Neural progenitor cell (in vitro differentiated cells): Measurements from ENCODE around the gene PCDHGA12. TPM values are rescaled to one million over a fixed set of nuclear protein-coding genes. Genes with fewer than 3 reads are reported as not detected.

Source experiments
- DNase-seq: peaks from one replicate; pipeline ENCODE4 v3.0.0-alpha.2; 2016; ENCODE audit warnings: low spot score
- H2AFZ ChIP-seq: fragments of 200-600 bp; sonication (generic); replicated peaks from 2 replicates; pipeline ENCODE4 v1.6.1; 2016; ENCODE audit warnings: antibody characterized with exemption
- H3F3A ChIP-seq: fragments of 200-600 bp; sonication (generic); 2 replicates; pipeline ENCODE4 v1.6.1; 2016; ENCODE audit warnings: antibody characterized with exemption, low read depth
- H3K27ac ChIP-seq: fragments of 200-600 bp; sonication (generic); 2 replicates; pipeline ENCODE4 v1.5.1; 2016; ENCODE audit warnings: mild to moderate bottlenecking
- H3K27me3 ChIP-seq: fragments of 200-600 bp; sonication (generic); 2 replicates; pipeline ENCODE4 v1.6.1; 2016; ENCODE audit warnings: mild to moderate bottlenecking, moderate library complexity
- H3K36me3 ChIP-seq: fragments of 200-600 bp; sonication (generic); 2 replicates; pipeline ENCODE4 v1.5.1; 2016
- H3K4me1 ChIP-seq: fragments of 200-600 bp; sonication (generic); 2 replicates; pipeline ENCODE4 v1.6.1; 2016; ENCODE audit warnings: mixed run types
- H3K4me2 ChIP-seq: fragments of 200-600 bp; sonication (generic); 2 replicates; pipeline ENCODE4 v1.6.1; 2016
- H3K4me3 ChIP-seq: fragments of 200-600 bp; sonication (generic); 2 replicates; pipeline ENCODE4 v1.5.1; 2016
- H3K79me2 ChIP-seq: fragments of 200-600 bp; sonication (generic); 2 replicates; pipeline ENCODE4 v1.6.1; 2016; ENCODE audit warnings: low read depth
- H3K9ac ChIP-seq: fragments of 200-600 bp; sonication (generic); 2 replicates; pipeline ENCODE4 v1.6.1; 2016
- H3K9me3 ChIP-seq: fragments of 200-600 bp; sonication (generic); 2 replicates; pipeline ENCODE4 v1.5.1; 2016; ENCODE audit warnings: low read depth
- H4K20me1 ChIP-seq: fragments of 200-600 bp; sonication (generic); 2 replicates; pipeline ENCODE4 v1.6.1; 2016; ENCODE audit warnings: low read depth
- H3K27ac Mint-ChIP-seq: 3 replicates; pipeline ENCODE4 v1.8.0; 2021; ENCODE audit warnings: mixed read lengths
- H3K27me3 Mint-ChIP-seq: 2 replicates; pipeline ENCODE4 v1.8.0; 2022; ENCODE audit warnings: low read depth, mild to moderate bottlenecking, inconsistent platforms, moderate library complexity, mixed read lengths; ENCODE audit not compliant: insufficient read depth
- H3K36me3 Mint-ChIP-seq: 3 replicates; pipeline ENCODE4 v1.8.0; 2021; ENCODE audit warnings: mixed read lengths
- H3K4me1 Mint-ChIP-seq: 3 replicates; pipeline ENCODE4 v1.8.0; 2021; ENCODE audit warnings: mixed read lengths
- H3K4me3 Mint-ChIP-seq: 3 replicates; pipeline ENCODE4 v1.8.0; 2021; ENCODE audit warnings: mild to moderate bottlenecking, moderate library complexity, mixed read lengths
- H3K9me3 Mint-ChIP-seq: 3 replicates; pipeline ENCODE4 v1.8.0; 2020; ENCODE audit warnings: mixed read lengths
- CTCF ChIP-seq: fragments of 200-600 bp; sonication (generic); IDR thresholded peaks from 2 replicates; pipeline ENCODE4 v1.5.1; 2017; ENCODE audit warnings: antibody characterized with exemption, mild to moderate bottlenecking
- EZH2 ChIP-seq: fragments of 200-600 bp; sonication (generic); IDR thresholded peaks from 2 replicates; pipeline ENCODE4 v1.6.1; 2017; ENCODE audit warnings: antibody characterized with exemption, mild to moderate bottlenecking, moderate library complexity
- EZH2phosphoT487 ChIP-seq: fragments of 200-600 bp; sonication (generic); IDR thresholded peaks from 2 replicates; pipeline ENCODE4 v1.6.1; 2017; ENCODE audit warnings: antibody characterized with exemption
- total RNA-seq: library from RNA; depleted of rRNA; stranded (reverse); fragments of >200 nt; gene quantifications from 2 replicates; pipeline ENCODE4 v1.2.3, GENCODE V29; 2015; ENCODE audit warnings: low replicate concordance

The PCDHGA12 gene
- total RNA-seq, 1 donor from 2014 or later = 0.79 TPM

GRCh38 chr5:141475625-141476131 lies 45.4 kb downstream of the PCDHGA12 start, which contains the start of gene PCDHGC3:
PCDHGC3 (plus strand) TSS chr5:141475966; CDS start chr5:141476117, 151 bp downstream.
- Histone ChIP-seq H3K9ac (peak within 1 kb of the TSS; percentile 4), H3K36me3 (no peaks in the 10 kb centered on the region), H3K4me3 (peak within 1 kb of the TSS; percentile 64), H3K27me3 (peaks cover 45% of the 10 kb centered on the region), H3K79me2 (no peaks in the 10 kb centered on the region), H3K4me1 (peaks cover 5% of the 10 kb centered on the region), H3K4me2 (peak within 1 kb of the TSS; percentile 96), H3F3A (peaks cover 13% of the 10 kb centered on the region), H2AFZ (peak within 1 kb of the TSS; percentile 64), H4K20me1 (peaks cover 30% of the 10 kb centered on the region), H3K9me3 (no peaks in the 10 kb centered on the region), H3K27ac (no peak within 1 kb of the TSS)
- Mint-ChIP-seq H3K27ac (peak within 1 kb of the TSS; percentile 48), H3K27me3 (peaks cover 10% of the 10 kb centered on the region), H3K4me3 (peak within 1 kb of the TSS; percentile 93), H3K36me3 (peaks cover 58% of the 10 kb centered on the region), H3K4me1 (peaks cover 15% of the 10 kb centered on the region), H3K9me3 (peaks cover 53% of the 10 kb centered on the region)
- peak; percentile 95 for DNase-seq
- TF ChIP-seq EZH2 = peak; percentile 29
- no peak for TF ChIP-seq EZH2phosphoT487
- TF ChIP-seq CTCF = peak; percentile 43

- H3K4me3 ChIP-seq = peak overlapping the region; percentile 64
- TF ChIP-seq EZH2 (no peak), CTCF (no peak), EZH2phosphoT487 (peak; percentile 33)
- no peaks in the 10 kb centered on the region for H3K79me2 ChIP-seq
- peaks cover 45% of the 10 kb centered on the region for H3K27me3 ChIP-seq
- H3K9me3 ChIP-seq = no peaks in the 10 kb centered on the region
- H2AFZ ChIP-seq = peak overlapping the region; percentile 64
- Mint-ChIP-seq H3K36me3 (peaks cover 63% of the 10 kb centered on the region), H3K9me3 (peaks cover 58% of the 10 kb centered on the region), H3K27me3 (peaks cover 10% of the 10 kb centered on the region), H3K4me1 (peaks cover 15% of the 10 kb centered on the region), H3K4me3 (peak overlapping the region; percentile 93), H3K27ac (peak overlapping the region; percentile 48)
- H3F3A ChIP-seq = peaks cover 13% of the 10 kb centered on the region
- H3K4me1 ChIP-seq = peaks cover 5% of the 10 kb centered on the region
- H4K20me1 ChIP-seq = peaks cover 33% of the 10 kb centered on the region
- H3K9ac ChIP-seq = peak overlapping the region; percentile 4
- no peak overlapping the region for H3K27ac ChIP-seq
- H3K4me2 ChIP-seq = peak overlapping the region; percentile 96
- H3K36me3 ChIP-seq = no peaks in the 10 kb centered on the region
- DNase-seq = peak; percentile 75
Observed at GRCh38 chr5:141476132-141476911, 46.0 kb downstream of the PCDHGA12 start.

GRCh38 chr5:141477044-141477575 lies 46.8 kb downstream of the PCDHGA12 start:
- no peak overlapping the region for H3K27ac Mint-ChIP-seq
- peak overlapping the region; percentile 6 for H3K4me3 Mint-ChIP-seq
- no peaks in the 10 kb centered on the region for H3K9me3 ChIP-seq
- H3K4me2 ChIP-seq = peak overlapping the region; percentile 96
- H3K4me3 ChIP-seq = peak overlapping the region; percentile 64
- peaks cover 61% of the 10 kb centered on the region for H3K9me3 Mint-ChIP-seq
- no peaks in the 10 kb centered on the region for H3K79me2 ChIP-seq
- peaks cover 15% of the 10 kb centered on the region for H3K4me1 Mint-ChIP-seq
- TF ChIP-seq EZH2 (no peak), EZH2phosphoT487 (no peak)
- peaks cover 45% of the 10 kb centered on the region for H3K27me3 ChIP-seq
- no peak overlapping the region for H3K9ac ChIP-seq
- peaks cover 10% of the 10 kb centered on the region for H3K27me3 Mint-ChIP-seq
- no peak overlapping the region for H2AFZ ChIP-seq
- H3K27ac ChIP-seq = no peak overlapping the region
- H3K36me3 ChIP-seq = no peaks in the 10 kb centered on the region
- H3F3A ChIP-seq = peaks cover 13% of the 10 kb centered on the region
- H3K4me1 ChIP-seq = peaks cover 5% of the 10 kb centered on the region
- H4K20me1 ChIP-seq = peaks cover 33% of the 10 kb centered on the region
- peaks cover 61% of the 10 kb centered on the region for H3K36me3 Mint-ChIP-seq
- no peak for DNase-seq
